ENCODE measurements around the gene RARS2. TPM values are rescaled to one million over a fixed set of nuclear protein-coding genes. Genes with fewer than 3 reads are reported as not detected.

Gene RARS2
- total and polyA plus RNA-seq, 2 experiments from 2014 or later = 30.7 to 77.4 TPM

DNA sequence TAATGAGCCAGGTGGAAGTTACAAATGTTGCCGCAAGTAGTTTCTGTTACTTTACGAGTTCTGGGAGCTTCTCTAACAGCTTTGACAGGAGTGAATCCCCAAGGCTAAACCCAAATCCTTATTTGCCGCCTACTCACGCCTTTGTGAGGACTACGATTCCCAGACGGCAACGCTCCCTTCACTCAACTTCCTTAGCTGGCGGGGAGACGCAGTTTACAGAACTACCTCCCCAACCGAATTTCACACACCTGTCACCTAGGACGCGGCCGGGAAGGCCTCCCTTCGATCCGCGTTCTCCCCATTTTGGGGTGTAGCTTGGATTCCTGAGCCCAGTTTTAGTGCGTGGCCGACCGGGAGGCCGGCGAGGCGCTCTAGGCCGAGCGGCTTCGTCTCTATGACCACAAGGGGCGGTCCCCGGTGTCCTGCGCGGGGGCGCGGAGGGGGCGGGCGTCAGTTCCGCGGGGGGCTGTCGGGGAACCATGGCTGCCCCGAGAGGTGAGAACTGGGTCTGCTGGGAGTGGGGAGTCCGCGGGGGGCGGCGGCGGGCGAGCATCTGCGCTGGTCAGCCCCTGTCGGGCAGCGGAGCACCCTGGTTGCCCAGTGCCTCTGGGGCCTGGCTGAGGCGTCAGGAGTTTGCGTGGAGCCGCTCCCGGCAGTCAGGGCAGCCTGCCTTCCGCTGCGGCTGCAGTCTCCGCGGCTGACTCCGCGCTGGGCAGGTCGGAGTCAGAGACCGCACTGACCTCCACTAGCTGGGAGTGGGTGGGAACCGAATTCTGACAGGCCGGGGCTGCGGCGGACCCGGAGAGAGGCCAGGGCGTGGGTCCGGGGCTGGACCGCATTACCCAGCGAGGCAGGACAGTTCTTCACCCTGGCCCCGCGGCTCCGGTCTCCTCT, 117.0 kb downstream of the RARS2 start, which contains the start of gene SLC35A1:
TSS of gene SLC35A1 (plus strand) at position 450 of the 894 bp plus-strand sequence. CDS start at position 480, 30 bp downstream.
- peak within 1 kb of the TSS; percentile 93 for H3K27ac ChIP-seq
- no peaks in the 10 kb centered on the region for H3K36me3 ChIP-seq
- H3K27me3 ChIP-seq = peaks cover 8% of the 10 kb centered on the region
- peaks cover 4% of the 10 kb centered on the region for H3K4me1 ChIP-seq (ENCODE audit: low read depth)
- no peaks in the 10 kb centered on the region for H3K9me3 ChIP-seq (ENCODE audit: low read depth)
- H3K4me3 ChIP-seq = peak within 1 kb of the TSS; percentile 96
- TF ChIP-seq, protein P1, sequence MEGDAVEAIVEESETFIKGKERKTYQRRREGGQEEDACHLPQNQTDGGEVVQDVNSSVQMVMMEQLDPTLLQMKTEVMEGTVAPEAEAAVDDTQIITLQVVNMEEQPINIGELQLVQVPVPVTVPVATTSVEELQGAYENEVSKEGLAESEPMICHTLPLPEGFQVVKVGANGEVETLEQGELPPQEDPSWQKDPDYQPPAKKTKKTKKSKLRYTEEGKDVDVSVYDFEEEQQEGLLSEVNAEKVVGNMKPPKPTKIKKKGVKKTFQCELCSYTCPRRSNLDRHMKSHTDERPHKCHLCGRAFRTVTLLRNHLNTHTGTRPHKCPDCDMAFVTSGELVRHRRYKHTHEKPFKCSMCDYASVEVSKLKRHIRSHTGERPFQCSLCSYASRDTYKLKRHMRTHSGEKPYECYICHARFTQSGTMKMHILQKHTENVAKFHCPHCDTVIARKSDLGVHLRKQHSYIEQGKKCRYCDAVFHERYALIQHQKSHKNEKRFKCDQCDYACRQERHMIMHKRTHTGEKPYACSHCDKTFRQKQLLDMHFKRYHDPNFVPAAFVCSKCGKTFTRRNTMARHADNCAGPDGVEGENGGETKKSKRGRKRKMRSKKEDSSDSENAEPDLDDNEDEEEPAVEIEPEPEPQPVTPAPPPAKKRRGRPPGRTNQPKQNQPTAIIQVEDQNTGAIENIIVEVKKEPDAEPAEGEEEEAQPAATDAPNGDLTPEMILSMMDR (IDR thresholded peaks at IDR 0.05; ENCODE audit: low read depth, low read length) = peak; percentile 20
- peak; percentile 83 to 86 for DNase-seq (ENCODE audit: low read depth in 1 of 2, low spot score in 1 of 2)

DNA sequence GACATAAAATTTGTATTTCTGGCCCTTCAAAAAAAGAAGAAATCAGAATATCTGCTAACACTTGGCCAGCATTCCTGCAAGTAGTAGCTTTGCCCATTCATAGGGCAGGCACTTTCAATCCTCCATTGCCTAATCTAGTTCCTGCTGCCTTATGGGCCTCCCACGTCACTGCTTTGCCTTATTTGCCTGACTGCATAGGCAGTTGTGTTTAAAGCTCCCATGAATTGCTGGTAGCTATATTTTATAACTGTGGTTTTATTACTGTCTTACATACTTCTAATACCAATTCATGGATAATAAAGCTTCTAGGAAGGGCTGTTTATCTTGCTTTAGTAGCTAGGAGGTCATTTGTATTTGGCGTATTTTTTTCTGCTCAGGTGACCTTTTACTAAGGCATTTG, 124.7 kb downstream of the RARS2 start:
- Histone ChIP-seq H3K27me3 (peaks cover 13% of the 10 kb centered on the region), H3K36me3 (no peaks in the 10 kb centered on the region), H3K9me3 (ENCODE audit: low read depth) (no peaks in the 10 kb centered on the region), H3K27ac (no peak overlapping the region), H3K4me1 (ENCODE audit: low read depth) (no peaks in the 10 kb centered on the region), H3K4me3 (no peak overlapping the region)
- DNase-seq (ENCODE audit: low read depth in 1 of 2, low spot score in 1 of 2) = peak in 1 of 2 donors; percentile 13
- TF ChIP-seq, protein P1 (IDR thresholded peaks at IDR 0.05; ENCODE audit: low read depth, low read length) = no peak

Other genes starting within 250 kb of the RARS2 start
- gene C6orf163, start 245.2 kb downstream of the RARS2 start, total RNA-seq = 1.5 and 4.3 TPM in 2 replicates
- gene C6orf163, start 245.2 kb downstream of the RARS2 start, polyA plus RNA-seq = 1.4 and 2.8 TPM in 2 replicates
- gene CFAP206, start 182.0 kb downstream of the RARS2 start, total RNA-seq = 0.14 TPM in 1 of 2 replicates, not detected in the other
- gene CFAP206, start 182.0 kb downstream of the RARS2 start, polyA plus RNA-seq = 0.40 TPM in 1 of 2 replicates, not detected in the other
- 12.7 TPM in 2 replicates for gene SLC35A1, start 117.0 kb downstream of the RARS2 start, total RNA-seq
- 29.3 and 30.8 TPM in 2 replicates for gene SLC35A1, start 117.0 kb downstream of the RARS2 start, polyA plus RNA-seq
- 19.2 and 21.5 TPM in 2 replicates for gene ORC3, start 148 bp upstream of the RARS2 start, total RNA-seq
- 32.2 and 40.8 TPM in 2 replicates for gene ORC3, start 148 bp upstream of the RARS2 start, polyA plus RNA-seq
- gene AKIRIN2, start 112.2 kb upstream of the RARS2 start, total RNA-seq = 48.3 and 82.6 TPM in 2 replicates
- gene AKIRIN2, start 112.2 kb upstream of the RARS2 start, polyA plus RNA-seq = 66.7 and 89.3 TPM in 2 replicates